GM12878 (cell line): ENCODE results near the gene AFF1. TPM values are rescaled to one million over a fixed set of nuclear protein-coding genes. Genes with fewer than 3 reads are reported as not detected.

Source experiments
- BACH1 ChIP-seq: fragments of 450-650 bp; IDR thresholded peaks from 2 replicates; pipeline ENCODE4 v1.6.1; 2017; ENCODE audit warnings: mild to moderate bottlenecking, borderline replicate concordance
- CHD2 ChIP-seq: IDR thresholded peaks from 2 replicates; pipeline ENCODE4 v1.6.1; 2011; ENCODE audit warnings: low read depth, low read length, improper control_type of control experiment, borderline replicate concordance
- CREB1 ChIP-seq: IDR thresholded peaks from 2 replicates; pipeline ENCODE4 v1.6.1; 2012; ENCODE audit warnings: low read depth, mild to moderate bottlenecking, inconsistent platforms
- CTCF ChIP-seq, 3 experiments: IDR thresholded peaks in 2 of 3; conservative IDR thresholded peaks in 1 of 3; 2 replicates each; pipeline ENCODE4 v1.5.1; 2011; ENCODE audit warnings: low read depth in 3 of 3, low read length in 3 of 3, mild to moderate bottlenecking in 3 of 3, control low read depth in 2 of 3, moderate library complexity in 2 of 3, inconsistent platforms in 1 of 3, mixed read lengths in 1 of 3; ENCODE audit not compliant: control insufficient read depth in 2 of 3, insufficient read depth in 1 of 3; ENCODE audit errors: extremely low read depth in 1 of 3
- E2F8 ChIP-seq: fragments of 450-650 bp; IDR thresholded peaks from 2 replicates; pipeline ENCODE4 v1.6.1; 2018; ENCODE audit warnings: mild to moderate bottlenecking, low read depth, moderate library complexity; ENCODE audit not compliant: partially characterized antibody
- E4F1 ChIP-seq: fragments of 450-650 bp; IDR thresholded peaks from 2 replicates; pipeline ENCODE4 v1.6.1; 2018; ENCODE audit warnings: borderline replicate concordance, mild to moderate bottlenecking; ENCODE audit not compliant: partially characterized antibody
- IRF5 ChIP-seq: fragments of 450-650 bp; IDR thresholded peaks from 2 replicates; pipeline ENCODE4 v1.6.1; 2017; ENCODE audit warnings: borderline replicate concordance
- KDM1A ChIP-seq: fragments of 200-600 bp; sonication (generic); IDR thresholded peaks from 2 replicates; pipeline ENCODE4 v1.6.1; 2016; ENCODE audit warnings: borderline replicate concordance
- NR2F1 ChIP-seq: fragments of 450-650 bp; conservative IDR thresholded peaks from 2 replicates; pipeline ENCODE4 v1.6.1; 2017; ENCODE audit warnings: mild to moderate bottlenecking
- RELA ChIP-seq: fragments of 450-650 bp; IDR thresholded peaks from 2 replicates; pipeline ENCODE4 v1.8.0; 2014; ENCODE audit warnings: borderline replicate concordance; ENCODE audit not compliant: partially characterized antibody
- SMARCA5 ChIP-seq: fragments of 450-650 bp; IDR thresholded peaks from 2 replicates; pipeline ENCODE4 v1.6.1; 2017; ENCODE audit warnings: mild to moderate bottlenecking
- SMC3 ChIP-seq: IDR thresholded peaks from 2 replicates; pipeline ENCODE4 v1.6.1; 2011; ENCODE audit warnings: low read length, improper control_type of control experiment, borderline replicate concordance
- SUPT20H ChIP-seq: IDR thresholded peaks from 2 replicates; pipeline ENCODE4 v1.6.1; 2011; ENCODE audit warnings: low read depth, mild to moderate bottlenecking, low read length, moderate library complexity, borderline replicate concordance; ENCODE audit not compliant: control insufficient read depth
- YBX1 ChIP-seq: fragments of 450-650 bp; IDR thresholded peaks from 2 replicates; pipeline ENCODE4 v1.6.1; 2016; ENCODE audit warnings: antibody characterized with exemption
- ZBTB33 ChIP-seq: fragments of 450-650 bp; IDR thresholded peaks from 2 replicates; pipeline ENCODE4 v1.6.1; 2017; ENCODE audit warnings: mild to moderate bottlenecking
- polyA plus RNA-seq, 11 experiments: library from polyadenylated mRNA; depleted of rRNA in 4 of 11; unstranded in 6 of 11; stranded (reverse) in 5 of 11; fragments of >200 nt; fragmentation: Nextera tagmentation in 4 of 11; fragmentation: Illumina TruSeq in 1 of 11; extraction: Ambion mirVana in 4 of 11; extraction: Trizol in 1 of 11; gene quantifications; 1 replicate in 1 of 11; 2 replicates in 10 of 11; pipeline versions ENCODE4 v1.2.1 to v1.2.3, GENCODE V29; 2011 to 2016; ENCODE audit warnings: inconsistent platforms in 2 of 11, missing spikeins in 2 of 11, low read depth in 1 of 11
- total RNA-seq, 4 experiments: library from RNA; depleted of rRNA in 3 of 4; stranded (reverse); fragments of >200 nt in 3 of 4; fragmentation: Illumina TruSeq in 1 of 4; extraction: Trizol in 1 of 4; gene quantifications; 2 replicates each; pipeline versions ENCODE4 v1.2.1 to v1.2.3, GENCODE V29; 2013 to 2021
- TF ChIP-seq, protein P1 (sequence below): IDR thresholded peaks from 2 replicates; pipeline ENCODE4 v1.6.1; 2011; ENCODE audit warnings: low read depth, low read length, improper control_type of control experiment, borderline replicate concordance

Gene AFF1
- total and polyA plus RNA-seq, 10 of the 15 experiments (the other 5 are each of a cell fraction or from before 2014, with no cell fraction given): 3.5 to 56.1 (median 21.5) TPM

- no peak for TF ChIP-seq IRF5
- TF ChIP-seq E2F8: no peak
- TF ChIP-seq YBX1: no peak
- peak; percentile 77 for TF ChIP-seq RELA
- TF ChIP-seq SMC3: no peak
- no peak for TF ChIP-seq KDM1A
- TF ChIP-seq E4F1: peak; percentile 79
- no peak for TF ChIP-seq ZBTB33
- TF ChIP-seq NR2F1: peak; percentile 83
- TF ChIP-seq BACH1: peak; percentile 93
- TF ChIP-seq, protein P1, sequence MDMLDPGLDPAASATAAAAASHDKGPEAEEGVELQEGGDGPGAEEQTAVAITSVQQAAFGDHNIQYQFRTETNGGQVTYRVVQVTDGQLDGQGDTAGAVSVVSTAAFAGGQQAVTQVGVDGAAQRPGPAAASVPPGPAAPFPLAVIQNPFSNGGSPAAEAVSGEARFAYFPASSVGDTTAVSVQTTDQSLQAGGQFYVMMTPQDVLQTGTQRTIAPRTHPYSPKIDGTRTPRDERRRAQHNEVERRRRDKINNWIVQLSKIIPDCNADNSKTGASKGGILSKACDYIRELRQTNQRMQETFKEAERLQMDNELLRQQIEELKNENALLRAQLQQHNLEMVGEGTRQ: no peak
- TF ChIP-seq CHD2: peak; percentile 17; the same call in 1 of the 2 replicates
- TF ChIP-seq CTCF (IDR thresholded peaks at IDR 0.05 in 2 of 3, conservative IDR thresholded peaks at IDR 0.05 in 1 of 3; ENCODE audit: control insufficient read depth in 2 of 3, extremely low read depth in 1 of 3, insufficient read depth in 1 of 3, low read depth in 3 of 3, low read length in 3 of 3): peak in 2 of 3 experiments; percentile 33 to 34; a peak in 3 of 6 replicates
- TF ChIP-seq SMARCA5: 0 out of 2 replicates have a peak, but pooled peaks have one; percentile 48
- peak; percentile 48; the same call in 1 of the 2 replicates for TF ChIP-seq CREB1
- TF ChIP-seq SUPT20H: no peak
Observed at GRCh38 chr4:87006676-87007527, 72.1 kb downstream of the AFF1 start (continued).
